WTC11 (cell line): Measurements from ENCODE around the gene RPTOR. TPM values are rescaled to one million over a fixed set of nuclear protein-coding genes. Genes with fewer than 3 reads are reported as not detected.

Source experiments
- ATAC-seq: fragments of 200-7000 bp; cut with Tn5 transposase; 2 replicates; pipeline ENCODE4 v1.10.0; 2021; ENCODE audit warnings: mild to moderate bottlenecking, moderate library complexity
- CTCF ChIA-PET: fragments of 300-600 bp; sonication (Branson Sonifier 250); formaldehyde crosslinking; loops from one replicate; lab custom pipeline; 2021; ENCODE audit warnings: antibody characterized with exemption; lab: Charles Lee
- POLR2A ChIA-PET: fragments of 350-600 bp; sonication (Branson Sonifier 250); formaldehyde crosslinking; loops from one replicate; lab custom pipeline; 2021; ENCODE audit warnings: antibody characterized with exemption; lab: Charles Lee
- DNase-seq: peaks from one replicate; pipeline ENCODE4 v3.0.0; 2021; ENCODE audit warnings: low spot score
- H3K27ac Mint-ChIP-seq: 2 replicates; pipeline ENCODE4 v1.8.0; 2021; ENCODE audit warnings: mixed read lengths
- H3K27me3 Mint-ChIP-seq: 2 replicates; pipeline ENCODE4 v1.8.0; 2021; ENCODE audit warnings: low read depth, mild to moderate bottlenecking, moderate library complexity, mixed read lengths
- H3K36me3 Mint-ChIP-seq: 2 replicates; pipeline ENCODE4 v1.8.0; 2021; ENCODE audit warnings: mixed read lengths
- H3K4me1 Mint-ChIP-seq: 2 replicates; pipeline ENCODE4 v1.8.0; 2022; ENCODE audit warnings: mixed read lengths
- H3K4me3 Mint-ChIP-seq: 2 replicates; pipeline ENCODE4 v1.8.0; 2021; ENCODE audit warnings: mild to moderate bottlenecking, moderate library complexity, mixed read lengths
- H3K9me3 Mint-ChIP-seq: 2 replicates; pipeline ENCODE4 v1.8.0; 2021; ENCODE audit warnings: mixed read lengths
- ETV6 ChIP-seq: sonication (generic); formaldehyde crosslinking; IDR thresholded peaks from 2 replicates; pipeline ENCODE4 v1.8.1; 2022; ENCODE audit warnings: mild to moderate bottlenecking, missing genetic modification reagents
- FOXJ3 ChIP-seq: sonication (generic); formaldehyde crosslinking; IDR thresholded peaks from 2 replicates; pipeline ENCODE4 v1.9.0; 2021; ENCODE audit warnings: missing genetic modification reagents, mild to moderate bottlenecking, borderline replicate concordance
- FOXK1 ChIP-seq: sonication (generic); formaldehyde crosslinking; IDR thresholded peaks from 2 replicates; pipeline ENCODE4 v1.8.0; 2022; ENCODE audit warnings: mild to moderate bottlenecking, moderate library complexity, missing genetic modification reagents
- GTF2I ChIP-seq: fragments of 250-450 bp; sonication (Bioruptor Pico); conservative IDR thresholded peaks from 2 replicates; pipeline ENCODE4 v1.4.0; 2021; ENCODE audit warnings: mild to moderate bottlenecking
- JUN ChIP-seq: sonication (generic); formaldehyde crosslinking; IDR thresholded peaks from 2 replicates; pipeline ENCODE4 v1.8.0; 2023; ENCODE audit warnings: mild to moderate bottlenecking, missing genetic modification reagents
- NFYB ChIP-seq: sonication (generic); formaldehyde crosslinking; conservative IDR thresholded peaks from 2 replicates; pipeline ENCODE4 v1.8.0; 2022; ENCODE audit warnings: low read depth, missing genetic modification reagents
- NR3C1 ChIP-seq: sonication (generic); formaldehyde crosslinking; conservative IDR thresholded peaks from 2 replicates; pipeline ENCODE4 v1.8.1; 2023; ENCODE audit warnings: low read depth, mild to moderate bottlenecking, missing genetic modification reagents
- PRRX2 ChIP-seq: fragments of 250-450 bp; sonication (Bioruptor Pico); IDR thresholded peaks from 2 replicates; pipeline ENCODE4 v1.8.0; 2021; ENCODE audit warnings: mild to moderate bottlenecking
- RORB ChIP-seq: fragments of 250-450 bp; sonication (Bioruptor Pico); IDR thresholded peaks from 2 replicates; pipeline ENCODE4 v1.9.0; 2021; ENCODE audit warnings: mild to moderate bottlenecking
- SOX15 ChIP-seq: fragments of 250-450 bp; sonication (Bioruptor Pico); IDR thresholded peaks from 2 replicates; pipeline ENCODE4 v1.9.0; 2021; ENCODE audit warnings: mild to moderate bottlenecking
- SP1 ChIP-seq: sonication (generic); formaldehyde crosslinking; conservative IDR thresholded peaks from 2 replicates; pipeline ENCODE4 v1.8.1; 2022; ENCODE audit warnings: missing genetic modification reagents
- TEAD1 ChIP-seq: sonication (generic); formaldehyde crosslinking; IDR thresholded peaks from 2 replicates; pipeline ENCODE4 v1.8.0; 2022; ENCODE audit warnings: mild to moderate bottlenecking, missing genetic modification reagents
- ZNF396 ChIP-seq: fragments of 250-450 bp; sonication (Bioruptor Pico); IDR thresholded peaks from 2 replicates; pipeline ENCODE4 v1.8.0; 2021; ENCODE audit warnings: mild to moderate bottlenecking, moderate library complexity, borderline replicate concordance
- total RNA-seq: library from RNA; stranded (reverse); gene quantifications from 3 replicates; pipeline ENCODE4 v1.2.3, GENCODE V29; 2021
- TF ChIP-seq, protein P1 (sequence below): sonication (generic); formaldehyde crosslinking; IDR thresholded peaks from 2 replicates; pipeline ENCODE4 v1.8.0; 2023; ENCODE audit warnings: mild to moderate bottlenecking, missing genetic modification reagents
- TF ChIP-seq, protein P2 (sequence below): sonication (generic); formaldehyde crosslinking; IDR thresholded peaks from 2 replicates; pipeline ENCODE4 v1.8.0; 2023; ENCODE audit warnings: missing genetic modification reagents, mild to moderate bottlenecking, borderline replicate concordance
- TF ChIP-seq, protein P3 (sequence below): sonication (generic); formaldehyde crosslinking; conservative IDR thresholded peaks from 2 replicates; pipeline ENCODE4 v1.8.1; 2023; ENCODE audit warnings: mild to moderate bottlenecking, low read depth, missing genetic modification reagents, moderate library complexity
- TF ChIP-seq, protein P4 (sequence below): sonication (generic); formaldehyde crosslinking; IDR thresholded peaks from 2 replicates; pipeline ENCODE4 v1.8.1; 2022; ENCODE audit warnings: missing genetic modification reagents, borderline replicate concordance
- TF ChIP-seq, protein P5 (sequence below): sonication (generic); formaldehyde crosslinking; IDR thresholded peaks from 2 replicates; pipeline ENCODE4 v1.8.1; 2023; ENCODE audit warnings: mild to moderate bottlenecking, missing genetic modification reagents, moderate library complexity
- TF ChIP-seq, protein P6 (sequence below): sonication (generic); formaldehyde crosslinking; IDR thresholded peaks from 2 replicates; pipeline ENCODE4 v1.8.0; 2022; ENCODE audit warnings: mild to moderate bottlenecking, missing genetic modification reagents
- TF ChIP-seq, protein P7 (sequence below): sonication (generic); formaldehyde crosslinking; IDR thresholded peaks from 2 replicates; pipeline ENCODE4 v1.8.1; 2022; ENCODE audit warnings: mild to moderate bottlenecking, missing genetic modification reagents, moderate library complexity, borderline replicate concordance

Gene RPTOR
- total RNA-seq, 1 experiment from 2014 or later, result 41.0 TPM

DNA sequence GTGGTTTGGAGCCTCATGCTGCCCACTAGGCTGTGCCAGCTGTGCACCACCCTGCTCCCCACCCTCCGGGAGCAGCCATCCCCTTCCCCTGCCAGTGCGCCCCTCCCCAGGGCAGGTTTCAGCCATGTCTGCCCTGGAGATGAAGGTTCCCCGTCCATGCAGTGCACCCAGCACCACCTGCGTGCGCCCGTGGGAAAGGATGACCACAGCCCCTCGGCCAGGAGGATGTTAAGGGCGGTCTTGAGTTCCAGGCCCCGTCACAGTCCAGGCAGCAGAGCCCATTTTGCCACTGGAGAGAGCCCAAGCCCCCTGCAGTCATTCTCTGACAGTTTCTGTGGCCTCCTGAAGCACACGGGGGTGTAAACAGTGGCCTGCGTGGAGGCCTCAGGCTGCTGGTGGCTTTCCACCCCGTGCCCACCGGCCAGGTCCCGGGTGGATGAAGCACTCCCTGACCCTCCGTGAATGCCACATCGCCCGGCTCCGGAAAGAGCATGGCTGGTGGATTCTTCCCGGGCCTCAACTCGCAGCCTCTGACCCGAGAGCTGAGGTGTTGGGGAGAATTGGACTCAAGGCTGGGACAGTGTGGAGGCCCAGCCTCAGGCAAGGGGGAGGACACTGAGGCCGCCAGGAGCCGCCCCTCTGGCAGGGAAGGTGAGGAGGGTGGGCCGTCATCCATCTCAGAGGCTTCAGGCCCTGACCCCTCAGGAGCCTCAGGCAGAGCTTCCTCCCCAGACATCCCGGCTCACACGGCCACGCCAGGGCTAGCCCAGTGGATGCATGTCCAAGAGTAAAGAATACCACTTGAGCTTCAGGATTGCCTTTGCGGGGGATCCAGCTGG is 377.3 kb downstream of the RPTOR start:
- Mint-ChIP-seq H3K4me3 (no peak overlapping the region), H3K27ac (no peak overlapping the region), H3K36me3 (no peaks in the 10 kb centered on the region; the same call in 1 of the 2 replicates), H3K4me1 (peaks cover 9% of the 10 kb centered on the region), H3K27me3 (peaks cover 10% of the 10 kb centered on the region), H3K9me3 (no peaks in the 10 kb centered on the region)
- TF ChIP-seq NFYB (CRISPR knock-in tag), result no peak
- TF ChIP-seq TEAD1 (CRISPR knock-in tag), result no peak
- no peak for TF ChIP-seq FOXJ3 (CRISPR knock-in tag)
- no peak for TF ChIP-seq GTF2I (CRISPR knock-in tag)
- TF ChIP-seq, protein P1, sequence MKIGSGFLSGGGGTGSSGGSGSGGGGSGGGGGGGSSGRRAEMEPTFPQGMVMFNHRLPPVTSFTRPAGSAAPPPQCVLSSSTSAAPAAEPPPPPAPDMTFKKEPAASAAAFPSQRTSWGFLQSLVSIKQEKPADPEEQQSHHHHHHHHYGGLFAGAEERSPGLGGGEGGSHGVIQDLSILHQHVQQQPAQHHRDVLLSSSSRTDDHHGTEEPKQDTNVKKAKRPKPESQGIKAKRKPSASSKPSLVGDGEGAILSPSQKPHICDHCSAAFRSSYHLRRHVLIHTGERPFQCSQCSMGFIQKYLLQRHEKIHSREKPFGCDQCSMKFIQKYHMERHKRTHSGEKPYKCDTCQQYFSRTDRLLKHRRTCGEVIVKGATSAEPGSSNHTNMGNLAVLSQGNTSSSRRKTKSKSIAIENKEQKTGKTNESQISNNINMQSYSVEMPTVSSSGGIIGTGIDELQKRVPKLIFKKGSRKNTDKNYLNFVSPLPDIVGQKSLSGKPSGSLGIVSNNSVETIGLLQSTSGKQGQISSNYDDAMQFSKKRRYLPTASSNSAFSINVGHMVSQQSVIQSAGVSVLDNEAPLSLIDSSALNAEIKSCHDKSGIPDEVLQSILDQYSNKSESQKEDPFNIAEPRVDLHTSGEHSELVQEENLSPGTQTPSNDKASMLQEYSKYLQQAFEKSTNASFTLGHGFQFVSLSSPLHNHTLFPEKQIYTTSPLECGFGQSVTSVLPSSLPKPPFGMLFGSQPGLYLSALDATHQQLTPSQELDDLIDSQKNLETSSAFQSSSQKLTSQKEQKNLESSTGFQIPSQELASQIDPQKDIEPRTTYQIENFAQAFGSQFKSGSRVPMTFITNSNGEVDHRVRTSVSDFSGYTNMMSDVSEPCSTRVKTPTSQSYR (CRISPR knock-in tag), result no peak
- TF ChIP-seq, protein P2, sequence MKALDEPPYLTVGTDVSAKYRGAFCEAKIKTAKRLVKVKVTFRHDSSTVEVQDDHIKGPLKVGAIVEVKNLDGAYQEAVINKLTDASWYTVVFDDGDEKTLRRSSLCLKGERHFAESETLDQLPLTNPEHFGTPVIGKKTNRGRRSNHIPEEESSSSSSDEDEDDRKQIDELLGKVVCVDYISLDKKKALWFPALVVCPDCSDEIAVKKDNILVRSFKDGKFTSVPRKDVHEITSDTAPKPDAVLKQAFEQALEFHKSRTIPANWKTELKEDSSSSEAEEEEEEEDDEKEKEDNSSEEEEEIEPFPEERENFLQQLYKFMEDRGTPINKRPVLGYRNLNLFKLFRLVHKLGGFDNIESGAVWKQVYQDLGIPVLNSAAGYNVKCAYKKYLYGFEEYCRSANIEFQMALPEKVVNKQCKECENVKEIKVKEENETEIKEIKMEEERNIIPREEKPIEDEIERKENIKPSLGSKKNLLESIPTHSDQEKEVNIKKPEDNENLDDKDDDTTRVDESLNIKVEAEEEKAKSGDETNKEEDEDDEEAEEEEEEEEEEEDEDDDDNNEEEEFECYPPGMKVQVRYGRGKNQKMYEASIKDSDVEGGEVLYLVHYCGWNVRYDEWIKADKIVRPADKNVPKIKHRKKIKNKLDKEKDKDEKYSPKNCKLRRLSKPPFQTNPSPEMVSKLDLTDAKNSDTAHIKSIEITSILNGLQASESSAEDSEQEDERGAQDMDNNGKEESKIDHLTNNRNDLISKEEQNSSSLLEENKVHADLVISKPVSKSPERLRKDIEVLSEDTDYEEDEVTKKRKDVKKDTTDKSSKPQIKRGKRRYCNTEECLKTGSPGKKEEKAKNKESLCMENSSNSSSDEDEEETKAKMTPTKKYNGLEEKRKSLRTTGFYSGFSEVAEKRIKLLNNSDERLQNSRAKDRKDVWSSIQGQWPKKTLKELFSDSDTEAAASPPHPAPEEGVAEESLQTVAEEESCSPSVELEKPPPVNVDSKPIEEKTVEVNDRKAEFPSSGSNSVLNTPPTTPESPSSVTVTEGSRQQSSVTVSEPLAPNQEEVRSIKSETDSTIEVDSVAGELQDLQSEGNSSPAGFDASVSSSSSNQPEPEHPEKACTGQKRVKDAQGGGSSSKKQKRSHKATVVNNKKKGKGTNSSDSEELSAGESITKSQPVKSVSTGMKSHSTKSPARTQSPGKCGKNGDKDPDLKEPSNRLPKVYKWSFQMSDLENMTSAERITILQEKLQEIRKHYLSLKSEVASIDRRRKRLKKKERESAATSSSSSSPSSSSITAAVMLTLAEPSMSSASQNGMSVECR (CRISPR knock-in tag), result no peak
- no peak for TF ChIP-seq SP1 (CRISPR knock-in tag)
- TF ChIP-seq JUN (CRISPR knock-in tag), result no peak
- TF ChIP-seq NR3C1 (CRISPR knock-in tag), result no peak
- TF ChIP-seq ZNF396 (CRISPR knock-in tag), result no peak
- TF ChIP-seq, protein P3, sequence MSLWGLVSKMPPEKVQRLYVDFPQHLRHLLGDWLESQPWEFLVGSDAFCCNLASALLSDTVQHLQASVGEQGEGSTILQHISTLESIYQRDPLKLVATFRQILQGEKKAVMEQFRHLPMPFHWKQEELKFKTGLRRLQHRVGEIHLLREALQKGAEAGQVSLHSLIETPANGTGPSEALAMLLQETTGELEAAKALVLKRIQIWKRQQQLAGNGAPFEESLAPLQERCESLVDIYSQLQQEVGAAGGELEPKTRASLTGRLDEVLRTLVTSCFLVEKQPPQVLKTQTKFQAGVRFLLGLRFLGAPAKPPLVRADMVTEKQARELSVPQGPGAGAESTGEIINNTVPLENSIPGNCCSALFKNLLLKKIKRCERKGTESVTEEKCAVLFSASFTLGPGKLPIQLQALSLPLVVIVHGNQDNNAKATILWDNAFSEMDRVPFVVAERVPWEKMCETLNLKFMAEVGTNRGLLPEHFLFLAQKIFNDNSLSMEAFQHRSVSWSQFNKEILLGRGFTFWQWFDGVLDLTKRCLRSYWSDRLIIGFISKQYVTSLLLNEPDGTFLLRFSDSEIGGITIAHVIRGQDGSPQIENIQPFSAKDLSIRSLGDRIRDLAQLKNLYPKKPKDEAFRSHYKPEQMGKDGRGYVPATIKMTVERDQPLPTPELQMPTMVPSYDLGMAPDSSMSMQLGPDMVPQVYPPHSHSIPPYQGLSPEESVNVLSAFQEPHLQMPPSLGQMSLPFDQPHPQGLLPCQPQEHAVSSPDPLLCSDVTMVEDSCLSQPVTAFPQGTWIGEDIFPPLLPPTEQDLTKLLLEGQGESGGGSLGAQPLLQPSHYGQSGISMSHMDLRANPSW (CRISPR knock-in tag), result no peak
- no peak for TF ChIP-seq ETV6 (CRISPR knock-in tag)
- TF ChIP-seq FOXK1 (CRISPR knock-in tag), result no peak
- TF ChIP-seq, protein P4, sequence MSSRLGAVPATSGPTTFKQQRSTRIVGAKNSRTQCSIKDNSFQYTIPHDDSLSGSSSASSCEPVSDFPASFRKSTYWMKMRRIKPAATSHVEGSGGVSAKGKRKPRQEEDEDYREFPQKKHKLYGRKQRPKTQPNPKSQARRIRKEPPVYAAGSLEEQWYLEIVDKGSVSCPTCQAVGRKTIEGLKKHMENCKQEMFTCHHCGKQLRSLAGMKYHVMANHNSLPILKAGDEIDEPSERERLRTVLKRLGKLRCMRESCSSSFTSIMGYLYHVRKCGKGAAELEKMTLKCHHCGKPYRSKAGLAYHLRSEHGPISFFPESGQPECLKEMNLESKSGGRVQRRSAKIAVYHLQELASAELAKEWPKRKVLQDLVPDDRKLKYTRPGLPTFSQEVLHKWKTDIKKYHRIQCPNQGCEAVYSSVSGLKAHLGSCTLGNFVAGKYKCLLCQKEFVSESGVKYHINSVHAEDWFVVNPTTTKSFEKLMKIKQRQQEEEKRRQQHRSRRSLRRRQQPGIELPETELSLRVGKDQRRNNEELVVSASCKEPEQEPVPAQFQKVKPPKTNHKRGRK (CRISPR knock-in tag), result no peak
- TF ChIP-seq, protein P5, sequence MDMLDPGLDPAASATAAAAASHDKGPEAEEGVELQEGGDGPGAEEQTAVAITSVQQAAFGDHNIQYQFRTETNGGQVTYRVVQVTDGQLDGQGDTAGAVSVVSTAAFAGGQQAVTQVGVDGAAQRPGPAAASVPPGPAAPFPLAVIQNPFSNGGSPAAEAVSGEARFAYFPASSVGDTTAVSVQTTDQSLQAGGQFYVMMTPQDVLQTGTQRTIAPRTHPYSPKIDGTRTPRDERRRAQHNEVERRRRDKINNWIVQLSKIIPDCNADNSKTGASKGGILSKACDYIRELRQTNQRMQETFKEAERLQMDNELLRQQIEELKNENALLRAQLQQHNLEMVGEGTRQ, result no peak
- TF ChIP-seq SOX15 (CRISPR knock-in tag), result no peak
- TF ChIP-seq, protein P6, sequence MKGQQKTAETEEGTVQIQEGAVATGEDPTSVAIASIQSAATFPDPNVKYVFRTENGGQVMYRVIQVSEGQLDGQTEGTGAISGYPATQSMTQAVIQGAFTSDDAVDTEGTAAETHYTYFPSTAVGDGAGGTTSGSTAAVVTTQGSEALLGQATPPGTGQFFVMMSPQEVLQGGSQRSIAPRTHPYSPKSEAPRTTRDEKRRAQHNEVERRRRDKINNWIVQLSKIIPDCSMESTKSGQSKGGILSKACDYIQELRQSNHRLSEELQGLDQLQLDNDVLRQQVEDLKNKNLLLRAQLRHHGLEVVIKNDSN (CRISPR knock-in tag), result no peak
- TF ChIP-seq RORB (CRISPR knock-in tag), result no peak
- TF ChIP-seq, protein P7, sequence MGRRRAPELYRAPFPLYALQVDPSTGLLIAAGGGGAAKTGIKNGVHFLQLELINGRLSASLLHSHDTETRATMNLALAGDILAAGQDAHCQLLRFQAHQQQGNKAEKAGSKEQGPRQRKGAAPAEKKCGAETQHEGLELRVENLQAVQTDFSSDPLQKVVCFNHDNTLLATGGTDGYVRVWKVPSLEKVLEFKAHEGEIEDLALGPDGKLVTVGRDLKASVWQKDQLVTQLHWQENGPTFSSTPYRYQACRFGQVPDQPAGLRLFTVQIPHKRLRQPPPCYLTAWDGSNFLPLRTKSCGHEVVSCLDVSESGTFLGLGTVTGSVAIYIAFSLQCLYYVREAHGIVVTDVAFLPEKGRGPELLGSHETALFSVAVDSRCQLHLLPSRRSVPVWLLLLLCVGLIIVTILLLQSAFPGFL, result no peak
- TF ChIP-seq PRRX2 (CRISPR knock-in tag), result no peak
- DNase-seq (no peak), ATAC-seq (no peak)
- ChIA-PET POLR2A (no interaction called here), CTCF (interaction anchor here (1.0 kb wide), 1 partner anchor 23 kb away, joined by 3 read pairs; no protein-coding TSS in a partner anchor)
